ENCODE results near the gene RRP1. TPM values are rescaled to one million over a fixed set of nuclear protein-coding genes. Genes with fewer than 3 reads are reported as not detected.

RRP1 gene
- total and polyA plus RNA-seq, 8 donors, result 7.6 to 18.4 (median 12.3) TPM

GRCh38 chr21:43762303-43763128 lies 26.9 kb upstream of the RRP1 start:
- Histone ChIP-seq H3K27me3 (no peaks in the 10 kb centered on the region), H3K36me3 (no peaks in the 10 kb centered on the region), H3K4me1 (peaks cover 0 to 4% (median 0%) of the 10 kb centered on the region in 3 donors), H3K9me3 (no peaks in the 10 kb centered on the region), H3K27ac (no peak overlapping the region), H3K4me3 (no peak overlapping the region)
- 88% methylated on average over 15 of the region's 15 CpGs for WGBS, 2 donors
- ATAC-seq, result peak in 3 of 4 donors; percentile 10 to 32 (median 29)
- DNase-seq, result peak in 4 of 6 donors; percentile 58 to 85 (median 71)
- intact Hi-C loops (cut with DNase I), result no loop called here
- TF ChIP-seq CTCF (IDR thresholded peaks at IDR 0.05), result no peak
- FAIRE-seq, result no peak

- H3K9me3 ChIP-seq, result no peaks in the 10 kb centered on the region
- peaks cover 0 to 6% (median 0%) of the 10 kb centered on the region in 3 donors for H3K4me1 ChIP-seq
- WGBS, 2 donors, result 93 to 96% methylated on average over 10 of the region's 10 CpGs
- H3K27ac ChIP-seq, result no peak overlapping the region
- no peak overlapping the region for H3K4me3 ChIP-seq
- H3K27me3 ChIP-seq, result no peaks in the 10 kb centered on the region
- no peaks in the 10 kb centered on the region for H3K36me3 ChIP-seq
- FAIRE-seq (no peak), ATAC-seq (no peak), DNase-seq (no peak)
- TF ChIP-seq CTCF (IDR thresholded peaks at IDR 0.05), result no peak
- intact Hi-C loops (cut with DNase I), result no loop called here
Measured at GRCh38 chr21:43763901-43764523, 25.4 kb upstream of the RRP1 start.

GRCh38 chr21:43764576-43765495 lies 24.5 kb upstream of the RRP1 start:
- WGBS, 2 donors, result 82% methylated on average over 19 of the region's 19 CpGs
- ATAC-seq (no peak), DNase-seq (peak in 1 of 6 donors; percentile 61), FAIRE-seq (no peak)
- Histone ChIP-seq H3K27ac (no peak overlapping the region), H3K27me3 (no peaks in the 10 kb centered on the region), H3K4me1 (peaks cover 0 to 6% (median 0%) of the 10 kb centered on the region in 3 donors), H3K4me3 (no peak overlapping the region), H3K9me3 (no peaks in the 10 kb centered on the region), H3K36me3 (no peaks in the 10 kb centered on the region)
- intact Hi-C loops (cut with DNase I), result no loop called here
- TF ChIP-seq CTCF (IDR thresholded peaks at IDR 0.05), result no peak

GRCh38 chr21:43766734-43767497 lies 22.5 kb upstream of the RRP1 start:
- 49 to 53% methylated on average over 34 of the region's 34 CpGs for WGBS, 2 donors
- no peak overlapping the region for H3K27ac ChIP-seq
- no peak for TF ChIP-seq CTCF (IDR thresholded peaks at IDR 0.05)

More at GRCh38 chr21:43766734-43767497, 22.5 kb upstream of the RRP1 start:
- FAIRE-seq (no peak), ATAC-seq (peak; percentile 19 to 63 (median 34)), DNase-seq (peak in 1 of 6 donors; percentile 71)
- Histone ChIP-seq H3K4me3 (no peak overlapping the region), H3K27me3 (no peaks in the 10 kb centered on the region), H3K4me1 (peaks cover 0 to 6% (median 0%) of the 10 kb centered on the region in 3 donors), H3K9me3 (no peaks in the 10 kb centered on the region), H3K36me3 (no peaks in the 10 kb centered on the region)
- intact Hi-C loops (cut with DNase I), result no loop called here

All from pancreas (tissue), 10 donors.